WTC11 (cell line): ENCODE results near the gene NAXE. TPM values are rescaled to one million over a fixed set of nuclear protein-coding genes. Genes with fewer than 3 reads are reported as not detected.

ENCODE experiments used
- ATAC-seq: fragments of 200-7000 bp; cut with Tn5 transposase; 2 replicates; pipeline ENCODE4 v1.10.0; 2021; ENCODE audit warnings: mild to moderate bottlenecking, moderate library complexity
- CTCF ChIA-PET: fragments of 300-600 bp; sonication (Branson Sonifier 250); formaldehyde crosslinking; loops from one replicate; lab custom pipeline; 2021; ENCODE audit warnings: antibody characterized with exemption; lab: Charles Lee
- POLR2A ChIA-PET: fragments of 350-600 bp; sonication (Branson Sonifier 250); formaldehyde crosslinking; loops from one replicate; lab custom pipeline; 2021; ENCODE audit warnings: antibody characterized with exemption; lab: Charles Lee
- DNase-seq: peaks from one replicate; pipeline ENCODE4 v3.0.0; 2021; ENCODE audit warnings: low spot score
- H3K27ac Mint-ChIP-seq: 2 replicates; pipeline ENCODE4 v1.8.0; 2021; ENCODE audit warnings: mixed read lengths
- H3K27me3 Mint-ChIP-seq: 2 replicates; pipeline ENCODE4 v1.8.0; 2021; ENCODE audit warnings: low read depth, mild to moderate bottlenecking, moderate library complexity, mixed read lengths
- H3K36me3 Mint-ChIP-seq: 2 replicates; pipeline ENCODE4 v1.8.0; 2021; ENCODE audit warnings: mixed read lengths
- H3K4me1 Mint-ChIP-seq: 2 replicates; pipeline ENCODE4 v1.8.0; 2022; ENCODE audit warnings: mixed read lengths
- H3K4me3 Mint-ChIP-seq: 2 replicates; pipeline ENCODE4 v1.8.0; 2021; ENCODE audit warnings: mild to moderate bottlenecking, moderate library complexity, mixed read lengths
- H3K9me3 Mint-ChIP-seq: 2 replicates; pipeline ENCODE4 v1.8.0; 2021; ENCODE audit warnings: mixed read lengths
- ARID4B ChIP-seq: sonication (generic); formaldehyde crosslinking; IDR thresholded peaks from 2 replicates; pipeline ENCODE4 v1.8.0; 2023; ENCODE audit warnings: missing genetic modification reagents, mild to moderate bottlenecking, borderline replicate concordance
- CREB1 ChIP-seq: sonication (generic); formaldehyde crosslinking; IDR thresholded peaks from 2 replicates; pipeline ENCODE4 v1.8.0; 2023; ENCODE audit warnings: mild to moderate bottlenecking, missing genetic modification reagents
- ETV6 ChIP-seq: sonication (generic); formaldehyde crosslinking; IDR thresholded peaks from 2 replicates; pipeline ENCODE4 v1.8.1; 2022; ENCODE audit warnings: mild to moderate bottlenecking, missing genetic modification reagents
- GTF2I ChIP-seq: fragments of 250-450 bp; sonication (Bioruptor Pico); conservative IDR thresholded peaks from 2 replicates; pipeline ENCODE4 v1.4.0; 2021; ENCODE audit warnings: mild to moderate bottlenecking
- NFYB ChIP-seq: sonication (generic); formaldehyde crosslinking; conservative IDR thresholded peaks from 2 replicates; pipeline ENCODE4 v1.8.0; 2022; ENCODE audit warnings: low read depth, missing genetic modification reagents
- RORB ChIP-seq: fragments of 250-450 bp; sonication (Bioruptor Pico); IDR thresholded peaks from 2 replicates; pipeline ENCODE4 v1.9.0; 2021; ENCODE audit warnings: mild to moderate bottlenecking
- STAT6 ChIP-seq: sonication (generic); formaldehyde crosslinking; conservative IDR thresholded peaks from 2 replicates; pipeline ENCODE4 v1.8.1; 2023; ENCODE audit warnings: mild to moderate bottlenecking, low read depth, missing genetic modification reagents, moderate library complexity
- TP53 ChIP-seq: sonication (generic); formaldehyde crosslinking; IDR thresholded peaks from 2 replicates; pipeline ENCODE4 v1.8.1; 2023; ENCODE audit warnings: mild to moderate bottlenecking, missing genetic modification reagents
- ZNF512 ChIP-seq: sonication (generic); formaldehyde crosslinking; IDR thresholded peaks from 2 replicates; pipeline ENCODE4 v1.8.1; 2022; ENCODE audit warnings: missing genetic modification reagents, borderline replicate concordance
- ZNF671 ChIP-seq: fragments of 250-450 bp; sonication (Bioruptor Pico); IDR thresholded peaks from 2 replicates; pipeline ENCODE4 v1.8.0; 2021; ENCODE audit warnings: mild to moderate bottlenecking
- total RNA-seq: library from RNA; stranded (reverse); gene quantifications from 3 replicates; pipeline ENCODE4 v1.2.3, GENCODE V29; 2021
- TF ChIP-seq, protein P1 (sequence below): fragments of 250-450 bp; sonication (Bioruptor Pico); IDR thresholded peaks from 2 replicates; pipeline ENCODE4 v1.8.0; 2021; ENCODE audit warnings: mild to moderate bottlenecking
- TF ChIP-seq, protein P2 (sequence below): fragments of 250-450 bp; sonication (Bioruptor Pico); IDR thresholded peaks from 2 replicates; pipeline ENCODE4 v1.9.0; 2021; ENCODE audit warnings: mild to moderate bottlenecking, borderline replicate concordance
- TF ChIP-seq, protein P3 (sequence below): sonication (generic); formaldehyde crosslinking; IDR thresholded peaks from 2 replicates; pipeline ENCODE4 v1.8.1; 2023; ENCODE audit warnings: mild to moderate bottlenecking, missing genetic modification reagents

Gene NAXE
- total RNA-seq, 1 experiment from 2014 or later, result 81.6 TPM

DNA sequence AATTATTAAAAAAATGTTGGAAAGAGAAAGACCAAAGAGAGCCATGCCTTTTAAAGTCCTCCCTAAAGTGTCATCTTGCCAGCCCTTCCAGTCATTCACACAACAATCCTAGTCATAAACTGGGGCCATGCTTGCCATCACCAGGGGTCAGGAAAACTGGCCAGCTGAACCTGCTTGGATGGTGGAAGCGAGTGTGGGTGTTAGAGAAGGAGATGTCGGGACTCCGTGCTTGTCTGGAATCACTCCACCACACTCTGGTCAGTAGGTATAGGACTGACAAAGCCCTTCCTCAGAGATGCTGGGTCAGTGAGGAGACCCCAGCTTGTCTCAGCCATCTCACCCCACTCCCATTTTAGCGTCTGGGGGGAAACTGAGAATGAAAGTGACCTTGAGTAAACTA is 24.4 kb downstream of the NAXE start:
- Mint-ChIP-seq H3K36me3 (no peaks in the 10 kb centered on the region), H3K27me3 (peaks cover 33% of the 10 kb centered on the region), H3K9me3 (no peaks in the 10 kb centered on the region), H3K27ac (no peak overlapping the region), H3K4me1 (peaks cover 11% of the 10 kb centered on the region), H3K4me3 (no peak overlapping the region)
- POLR2A ChIA-PET, result no interaction called here
- DNase-seq (no peak), ATAC-seq (no peak)
- CTCF ChIA-PET, result interaction anchor here (0.7 to 1.9 kb wide), 3 partner anchors 8 to 136 kb away, joined by 3 to 8 read pairs (median 6); partner anchors contain the start of gene BCAN
- TF ChIP-seq GTF2I (CRISPR knock-in tag) (no peak), CREB1 (CRISPR knock-in tag) (no peak), STAT6 (CRISPR knock-in tag) (no peak), NFYB (CRISPR knock-in tag) (no peak), ZNF671 (CRISPR knock-in tag) (no peak), ETV6 (no peak), RORB (CRISPR knock-in tag) (no peak), TP53 (no peak), ARID4B (CRISPR knock-in tag) (no peak), ZNF512 (CRISPR knock-in tag) (no peak)
- TF ChIP-seq, protein P1, sequence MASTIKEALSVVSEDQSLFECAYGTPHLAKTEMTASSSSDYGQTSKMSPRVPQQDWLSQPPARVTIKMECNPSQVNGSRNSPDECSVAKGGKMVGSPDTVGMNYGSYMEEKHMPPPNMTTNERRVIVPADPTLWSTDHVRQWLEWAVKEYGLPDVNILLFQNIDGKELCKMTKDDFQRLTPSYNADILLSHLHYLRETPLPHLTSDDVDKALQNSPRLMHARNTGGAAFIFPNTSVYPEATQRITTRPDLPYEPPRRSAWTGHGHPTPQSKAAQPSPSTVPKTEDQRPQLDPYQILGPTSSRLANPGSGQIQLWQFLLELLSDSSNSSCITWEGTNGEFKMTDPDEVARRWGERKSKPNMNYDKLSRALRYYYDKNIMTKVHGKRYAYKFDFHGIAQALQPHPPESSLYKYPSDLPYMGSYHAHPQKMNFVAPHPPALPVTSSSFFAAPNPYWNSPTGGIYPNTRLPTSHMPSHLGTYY (CRISPR knock-in tag), result no peak
- TF ChIP-seq, protein P2, sequence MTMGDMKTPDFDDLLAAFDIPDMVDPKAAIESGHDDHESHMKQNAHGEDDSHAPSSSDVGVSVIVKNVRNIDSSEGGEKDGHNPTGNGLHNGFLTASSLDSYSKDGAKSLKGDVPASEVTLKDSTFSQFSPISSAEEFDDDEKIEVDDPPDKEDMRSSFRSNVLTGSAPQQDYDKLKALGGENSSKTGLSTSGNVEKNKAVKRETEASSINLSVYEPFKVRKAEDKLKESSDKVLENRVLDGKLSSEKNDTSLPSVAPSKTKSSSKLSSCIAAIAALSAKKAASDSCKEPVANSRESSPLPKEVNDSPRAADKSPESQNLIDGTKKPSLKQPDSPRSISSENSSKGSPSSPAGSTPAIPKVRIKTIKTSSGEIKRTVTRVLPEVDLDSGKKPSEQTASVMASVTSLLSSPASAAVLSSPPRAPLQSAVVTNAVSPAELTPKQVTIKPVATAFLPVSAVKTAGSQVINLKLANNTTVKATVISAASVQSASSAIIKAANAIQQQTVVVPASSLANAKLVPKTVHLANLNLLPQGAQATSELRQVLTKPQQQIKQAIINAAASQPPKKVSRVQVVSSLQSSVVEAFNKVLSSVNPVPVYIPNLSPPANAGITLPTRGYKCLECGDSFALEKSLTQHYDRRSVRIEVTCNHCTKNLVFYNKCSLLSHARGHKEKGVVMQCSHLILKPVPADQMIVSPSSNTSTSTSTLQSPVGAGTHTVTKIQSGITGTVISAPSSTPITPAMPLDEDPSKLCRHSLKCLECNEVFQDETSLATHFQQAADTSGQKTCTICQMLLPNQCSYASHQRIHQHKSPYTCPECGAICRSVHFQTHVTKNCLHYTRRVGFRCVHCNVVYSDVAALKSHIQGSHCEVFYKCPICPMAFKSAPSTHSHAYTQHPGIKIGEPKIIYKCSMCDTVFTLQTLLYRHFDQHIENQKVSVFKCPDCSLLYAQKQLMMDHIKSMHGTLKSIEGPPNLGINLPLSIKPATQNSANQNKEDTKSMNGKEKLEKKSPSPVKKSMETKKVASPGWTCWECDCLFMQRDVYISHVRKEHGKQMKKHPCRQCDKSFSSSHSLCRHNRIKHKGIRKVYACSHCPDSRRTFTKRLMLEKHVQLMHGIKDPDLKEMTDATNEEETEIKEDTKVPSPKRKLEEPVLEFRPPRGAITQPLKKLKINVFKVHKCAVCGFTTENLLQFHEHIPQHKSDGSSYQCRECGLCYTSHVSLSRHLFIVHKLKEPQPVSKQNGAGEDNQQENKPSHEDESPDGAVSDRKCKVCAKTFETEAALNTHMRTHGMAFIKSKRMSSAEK, result no peak
- TF ChIP-seq, protein P3, sequence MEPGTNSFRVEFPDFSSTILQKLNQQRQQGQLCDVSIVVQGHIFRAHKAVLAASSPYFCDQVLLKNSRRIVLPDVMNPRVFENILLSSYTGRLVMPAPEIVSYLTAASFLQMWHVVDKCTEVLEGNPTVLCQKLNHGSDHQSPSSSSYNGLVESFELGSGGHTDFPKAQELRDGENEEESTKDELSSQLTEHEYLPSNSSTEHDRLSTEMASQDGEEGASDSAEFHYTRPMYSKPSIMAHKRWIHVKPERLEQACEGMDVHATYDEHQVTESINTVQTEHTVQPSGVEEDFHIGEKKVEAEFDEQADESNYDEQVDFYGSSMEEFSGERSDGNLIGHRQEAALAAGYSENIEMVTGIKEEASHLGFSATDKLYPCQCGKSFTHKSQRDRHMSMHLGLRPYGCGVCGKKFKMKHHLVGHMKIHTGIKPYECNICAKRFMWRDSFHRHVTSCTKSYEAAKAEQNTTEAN (CRISPR knock-in tag), result no peak
